ACHN (cell line): ENCODE results near the gene TEX264.

ENCODE experiments used
- DNase-seq: peaks from one replicate; pipeline ENCODE4 v3.0.0-alpha.2; 2015
- in situ Hi-C: cut with HindIII; loops from 2 replicates; pipeline ENCODE4 v1.10.0; 2017; ENCODE audit warnings: low sequenced_read_pairs, low pct_ligation_motif_present, low pct_unique_long_range_greater_than_20kb

TEX264 gene

GRCh38 chr3:51687431-51688205 lies 16.6 kb downstream of the TEX264 start:
- in situ Hi-C loops = no loop called here

GRCh38 chr3:51688206-51688600 lies 17.2 kb downstream of the TEX264 start:
- in situ Hi-C loops = no loop called here
- no peak for DNase-seq

More at GRCh38 chr3:51687431-51688205, 16.6 kb downstream of the TEX264 start:
- DNase-seq = no peak

- no peak for DNase-seq
- in situ Hi-C loops = no loop called here
Measured at GRCh38 chr3:51691021-51691420, 20.0 kb downstream of the TEX264 start.

GRCh38 chr3:51691949-51692348 lies 20.9 kb downstream of the TEX264 start:
- in situ Hi-C loops = no loop called here
- DNase-seq = no peak

- in situ Hi-C loops = no loop called here
- DNase-seq = no peak
Measured at GRCh38 chr3:51692980-51693395, 21.9 kb downstream of the TEX264 start.

GRCh38 chr3:51696954-51697353 lies 25.9 kb downstream of the TEX264 start:
- DNase-seq = no peak
- in situ Hi-C loops = no loop called here

GRCh38 chr3:51698209-51698608 lies 27.2 kb downstream of the TEX264 start:
- no peak for DNase-seq
- in situ Hi-C loops = no loop called here

GRCh38 chr3:51700403-51700802 lies 29.4 kb downstream of the TEX264 start:
- in situ Hi-C loops = no loop called here
- DNase-seq = no peak

GRCh38 chr3:51702156-51702555 lies 31.1 kb downstream of the TEX264 start:
- in situ Hi-C loops = no loop called here
- DNase-seq = no peak

GRCh38 chr3:51703068-51703760 lies 32.2 kb downstream of the TEX264 start:
- no peak for DNase-seq

GRCh38 chr3:51703761-51704510 lies 32.9 kb downstream of the TEX264 start:
- DNase-seq = no peak
- in situ Hi-C loops = no loop called here

More at GRCh38 chr3:51703068-51703760, 32.2 kb downstream of the TEX264 start:
- in situ Hi-C loops = no loop called here

- in situ Hi-C loops = no loop called here
- DNase-seq = no peak
Measured at GRCh38 chr3:51704511-51704950, 33.5 kb downstream of the TEX264 start.

GRCh38 chr3:51705276-51706020 lies 34.4 kb downstream of the TEX264 start:
- no peak for DNase-seq
- in situ Hi-C loops = no loop called here

GRCh38 chr3:51706021-51706485 lies 35.0 kb downstream of the TEX264 start:
- in situ Hi-C loops = no loop called here
- DNase-seq = no peak

- peak; percentile 88 for DNase-seq
- in situ Hi-C loops = no loop called here
Measured at GRCh38 chr3:51706788-51707731, 36.0 kb downstream of the TEX264 start, which contains the start of gene GRM2. Gene GRM2, plus strand, starts transcription at chr3:51707068. Its CDS starts 1,916 bp downstream, at chr3:51708984.

GRCh38 chr3:51708216-51708845 lies 37.3 kb downstream of the TEX264 start:
- in situ Hi-C loops = no loop called here
- DNase-seq = no peak

GRCh38 chr3:51709004-51709420 lies 38.0 kb downstream of the TEX264 start:
- in situ Hi-C loops = no loop called here
- no peak for DNase-seq
